ENCODE measurements around the gene CACNA1H.

Gene CACNA1H

DNA sequence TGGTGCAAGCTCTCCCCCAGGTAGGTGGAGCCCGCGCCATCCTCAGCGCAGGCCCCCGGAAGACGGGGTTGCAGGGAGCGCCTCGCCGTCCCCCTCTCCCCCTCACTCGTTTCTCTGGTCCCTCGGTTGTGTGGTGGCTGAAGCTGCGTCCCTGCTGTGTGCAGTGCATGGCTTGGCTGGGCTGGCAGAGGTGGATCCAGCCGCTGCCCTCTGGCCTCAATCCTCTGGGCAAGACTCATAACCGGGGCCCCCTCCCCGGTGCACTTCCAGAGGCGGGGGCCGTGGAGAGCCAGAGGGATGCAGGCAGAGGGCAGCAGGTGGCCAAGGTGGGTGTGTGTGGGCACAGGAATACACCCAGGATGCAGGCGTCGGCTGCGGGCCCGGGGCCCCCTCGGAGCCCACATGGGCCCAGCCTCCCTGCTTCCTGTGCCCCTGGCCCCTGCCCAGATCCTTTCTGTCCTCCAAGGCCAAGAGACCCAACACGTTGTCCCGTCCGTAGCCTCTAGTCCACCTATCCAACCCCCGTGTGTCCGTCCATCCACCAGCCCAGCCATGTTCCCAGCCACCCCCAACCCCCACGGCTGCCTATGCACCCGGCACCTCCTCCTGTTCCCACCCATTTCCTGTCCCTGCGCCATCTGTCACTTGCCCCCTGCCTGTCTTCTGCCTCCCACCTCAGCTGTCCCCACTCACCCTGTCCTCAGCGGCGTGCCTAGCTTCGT lies 62.8 kb downstream of the CACNA1H start:
- no peak overlapping the region for H3K4me3 ChIP-seq (ENCODE audit: low read depth, low read length)
- DNase-seq (ENCODE audit: low read depth) = no peak
- TF ChIP-seq, protein P1, sequence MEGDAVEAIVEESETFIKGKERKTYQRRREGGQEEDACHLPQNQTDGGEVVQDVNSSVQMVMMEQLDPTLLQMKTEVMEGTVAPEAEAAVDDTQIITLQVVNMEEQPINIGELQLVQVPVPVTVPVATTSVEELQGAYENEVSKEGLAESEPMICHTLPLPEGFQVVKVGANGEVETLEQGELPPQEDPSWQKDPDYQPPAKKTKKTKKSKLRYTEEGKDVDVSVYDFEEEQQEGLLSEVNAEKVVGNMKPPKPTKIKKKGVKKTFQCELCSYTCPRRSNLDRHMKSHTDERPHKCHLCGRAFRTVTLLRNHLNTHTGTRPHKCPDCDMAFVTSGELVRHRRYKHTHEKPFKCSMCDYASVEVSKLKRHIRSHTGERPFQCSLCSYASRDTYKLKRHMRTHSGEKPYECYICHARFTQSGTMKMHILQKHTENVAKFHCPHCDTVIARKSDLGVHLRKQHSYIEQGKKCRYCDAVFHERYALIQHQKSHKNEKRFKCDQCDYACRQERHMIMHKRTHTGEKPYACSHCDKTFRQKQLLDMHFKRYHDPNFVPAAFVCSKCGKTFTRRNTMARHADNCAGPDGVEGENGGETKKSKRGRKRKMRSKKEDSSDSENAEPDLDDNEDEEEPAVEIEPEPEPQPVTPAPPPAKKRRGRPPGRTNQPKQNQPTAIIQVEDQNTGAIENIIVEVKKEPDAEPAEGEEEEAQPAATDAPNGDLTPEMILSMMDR (IDR thresholded peaks at IDR 0.05; ENCODE audit: low read depth, low read length) = no peak
- no peak for TF ChIP-seq POLR2A (IDR thresholded peaks at IDR 0.05; ENCODE audit: extremely low read depth, insufficient read length)
- no peak for TF ChIP-seq MYC (IDR thresholded peaks at IDR 0.05; ENCODE audit: low read depth, low read length)
- TF ChIP-seq, protein P2, sequence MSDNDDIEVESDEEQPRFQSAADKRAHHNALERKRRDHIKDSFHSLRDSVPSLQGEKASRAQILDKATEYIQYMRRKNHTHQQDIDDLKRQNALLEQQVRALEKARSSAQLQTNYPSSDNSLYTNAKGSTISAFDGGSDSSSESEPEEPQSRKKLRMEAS (IDR thresholded peaks at IDR 0.05; ENCODE audit: low read depth, low read length) = no peak

DNA sequence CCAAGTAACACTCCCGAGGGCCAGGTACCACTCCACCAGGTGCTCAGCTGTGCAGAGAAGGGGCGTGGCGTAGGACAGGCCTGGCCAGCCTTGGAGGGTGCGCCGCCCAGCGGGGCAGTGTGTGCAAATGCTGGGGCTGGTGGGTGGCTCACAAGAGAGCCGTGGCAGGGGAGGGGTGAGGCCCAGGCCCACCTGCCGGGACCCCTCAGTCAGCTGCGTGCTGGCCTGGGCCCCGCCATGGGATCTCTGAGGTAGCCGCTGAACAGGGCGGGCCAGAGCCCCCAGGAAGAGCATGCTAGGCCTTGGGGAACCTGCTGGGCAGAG lies 63.4 kb downstream of the CACNA1H start:
- H3K4me3 ChIP-seq (ENCODE audit: low read depth, low read length) = no peak overlapping the region
- TF ChIP-seq MYC (IDR thresholded peaks at IDR 0.05; ENCODE audit: low read depth, low read length) = no peak
- TF ChIP-seq, protein P2 (IDR thresholded peaks at IDR 0.05; ENCODE audit: low read depth, low read length) = no peak
- no peak for TF ChIP-seq POLR2A (IDR thresholded peaks at IDR 0.05; ENCODE audit: extremely low read depth, insufficient read length)
- TF ChIP-seq, protein P1 (IDR thresholded peaks at IDR 0.05; ENCODE audit: low read depth, low read length) = no peak
- no peak for DNase-seq (ENCODE audit: low read depth)

DNA sequence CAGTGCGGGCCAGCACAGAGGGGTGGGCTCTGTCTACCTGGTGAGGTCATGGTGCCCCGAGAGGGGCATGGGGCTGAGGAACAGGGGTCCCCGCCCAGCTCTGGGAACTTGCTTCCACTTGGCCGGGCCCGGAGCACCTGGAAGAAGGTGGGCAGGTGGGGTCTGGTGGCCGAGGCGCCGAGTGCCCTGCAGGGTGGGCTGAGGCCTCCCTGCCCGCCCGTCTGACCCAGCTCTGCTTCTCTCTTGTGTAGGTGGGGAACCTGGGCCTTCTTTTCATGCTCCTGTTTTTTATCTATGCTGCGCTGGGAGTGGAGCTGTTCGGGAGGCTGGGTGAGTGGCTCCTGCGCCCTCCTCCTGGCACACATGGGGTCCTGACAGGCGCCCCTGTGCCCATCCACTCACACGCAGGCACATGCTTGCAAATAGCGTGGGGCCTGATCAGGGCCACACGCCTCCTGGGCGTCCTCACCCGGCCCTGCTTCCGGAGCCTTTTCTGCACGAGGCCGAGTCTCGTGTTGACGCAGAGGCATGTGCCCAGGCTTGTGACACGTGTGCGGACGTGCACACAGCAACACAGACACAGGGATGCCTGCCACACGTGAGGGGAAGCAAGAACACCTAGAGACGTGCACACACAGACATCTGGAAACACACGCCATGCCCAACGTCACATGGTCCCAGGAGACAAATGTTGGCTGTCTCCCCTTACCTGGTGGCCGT lies 63.9 kb downstream of the CACNA1H start:
- DNase-seq (ENCODE audit: low read depth) = no peak
- no peak for TF ChIP-seq MYC (IDR thresholded peaks at IDR 0.05; ENCODE audit: low read depth, low read length)
- TF ChIP-seq, protein P2 (IDR thresholded peaks at IDR 0.05; ENCODE audit: low read depth, low read length) = no peak
- TF ChIP-seq POLR2A (IDR thresholded peaks at IDR 0.05; ENCODE audit: extremely low read depth, insufficient read length) = no peak
- TF ChIP-seq, protein P1 (IDR thresholded peaks at IDR 0.05; ENCODE audit: low read depth, low read length) = no peak
- no peak overlapping the region for H3K4me3 ChIP-seq (ENCODE audit: low read depth, low read length)

DNA sequence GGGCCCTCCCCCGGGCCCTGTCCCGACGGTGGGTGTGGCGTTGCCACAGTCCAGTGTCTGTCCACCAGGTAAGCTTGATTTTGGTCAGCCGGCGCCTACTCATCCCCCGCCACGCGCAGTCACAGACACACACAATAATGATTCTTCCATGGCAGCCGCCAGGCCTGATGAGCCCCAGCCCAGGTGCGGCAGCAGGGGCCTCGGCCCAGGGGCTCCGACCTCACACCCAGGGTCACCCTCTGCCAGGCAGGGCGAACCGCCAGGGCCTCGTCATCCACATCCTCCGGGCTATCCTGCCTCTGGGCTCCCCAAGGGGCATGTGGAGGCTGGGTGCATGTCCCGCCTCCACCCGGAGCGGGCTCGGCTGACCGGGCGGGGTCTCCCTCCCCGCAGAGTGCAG lies 64.6 kb downstream of the CACNA1H start:
- TF ChIP-seq, protein P1 (IDR thresholded peaks at IDR 0.05; ENCODE audit: low read depth, low read length) = no peak
- TF ChIP-seq, protein P2 (IDR thresholded peaks at IDR 0.05; ENCODE audit: low read depth, low read length) = no peak
- TF ChIP-seq POLR2A (IDR thresholded peaks at IDR 0.05; ENCODE audit: extremely low read depth, insufficient read length) = no peak
- TF ChIP-seq MYC (IDR thresholded peaks at IDR 0.05; ENCODE audit: low read depth, low read length) = no peak
- no peak for DNase-seq (ENCODE audit: low read depth)
- H3K4me3 ChIP-seq (ENCODE audit: low read depth, low read length) = no peak overlapping the region

DNA sequence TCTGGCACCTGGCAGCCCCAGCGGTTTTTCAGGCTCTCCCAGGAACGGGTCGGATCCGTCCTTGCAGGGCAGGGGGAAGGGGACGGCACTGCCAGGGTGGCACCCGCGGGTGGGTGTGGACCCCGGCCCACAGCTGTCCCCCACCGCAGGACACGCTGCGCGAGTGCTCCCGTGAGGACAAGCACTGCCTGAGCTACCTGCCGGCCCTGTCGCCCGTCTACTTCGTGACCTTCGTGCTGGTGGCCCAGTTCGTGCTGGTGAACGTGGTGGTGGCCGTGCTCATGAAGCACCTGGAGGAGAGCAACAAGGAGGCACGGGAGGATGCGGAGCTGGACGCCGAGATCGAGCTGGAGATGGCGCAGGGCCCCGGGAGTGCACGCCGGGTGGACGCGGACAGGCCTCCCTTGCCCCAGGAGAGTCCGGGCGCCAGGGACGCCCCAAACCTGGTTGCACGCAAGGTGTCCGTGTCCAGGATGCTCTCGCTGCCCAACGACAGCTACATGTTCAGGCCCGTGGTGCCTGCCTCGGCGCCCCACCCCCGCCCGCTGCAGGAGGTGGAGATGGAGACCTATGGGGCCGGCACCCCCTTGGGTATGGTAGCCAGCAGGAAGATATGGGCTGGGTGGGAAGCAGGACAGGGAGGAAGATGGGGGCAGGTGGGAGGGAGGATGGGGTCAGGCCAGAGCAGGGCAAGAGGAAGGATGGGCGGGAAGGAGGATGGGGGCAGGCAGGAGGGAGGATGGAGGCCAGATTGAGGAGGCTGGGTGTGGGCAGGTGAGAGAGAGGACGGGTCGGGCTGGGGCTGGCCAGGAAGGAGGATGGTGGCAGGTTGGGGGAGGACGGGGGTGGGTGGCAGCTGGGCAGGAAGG lies 65.4 kb downstream of the CACNA1H start:
- H3K4me3 ChIP-seq (ENCODE audit: low read depth, low read length) = no peak overlapping the region
- no peak for TF ChIP-seq MYC (IDR thresholded peaks at IDR 0.05; ENCODE audit: low read depth, low read length)
- DNase-seq (ENCODE audit: low read depth) = no peak
